Measurements from ENCODE around the gene MAGI3.

DNA sequence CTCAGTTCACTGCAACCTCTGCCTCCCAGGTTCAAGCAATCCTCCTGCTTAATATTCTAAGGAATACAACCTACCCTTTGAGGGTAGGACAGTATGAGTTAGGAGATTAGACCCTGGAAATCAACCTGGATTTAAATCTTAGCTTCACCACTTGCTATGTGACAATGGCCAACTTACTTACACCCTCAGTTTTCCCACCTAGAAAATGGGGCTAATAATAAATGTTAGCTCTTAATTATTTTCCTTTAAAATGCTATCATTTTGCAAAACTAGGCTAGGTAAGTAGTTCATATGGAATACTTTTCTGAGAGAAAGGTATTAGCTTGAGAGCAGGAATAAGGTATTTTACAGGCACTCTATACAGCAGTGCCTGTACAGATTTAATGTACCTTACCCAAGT, 258.2 kb downstream of the MAGI3 start:
- TF ChIP-seq SIN3A (IDR thresholded peaks at IDR 0.05; ENCODE audit: borderline replicate concordance, low read depth, low read length) (no peak), ZNF564 (CRISPR knock-in tag; IDR thresholded peaks at IDR 0.05) (no peak), ZNF451 (CRISPR knock-in tag; IDR thresholded peaks at IDR 0.05) (no peak), NFIC (IDR thresholded peaks at IDR 0.05; ENCODE audit: low read length) (no peak), IKZF4 (CRISPR knock-in tag; IDR thresholded peaks at IDR 0.05; ENCODE audit: borderline replicate concordance, low read depth, not compliant biosample characterization) (no peak), ADNP (CRISPR knock-in tag; IDR thresholded peaks at IDR 0.05) (no peak), RFX5 (IDR thresholded peaks at IDR 0.05; ENCODE audit: low read depth, low read length) (no peak), POLR2A (IDR thresholded peaks at IDR 0.05; ENCODE audit: insufficient read depth in 1 of 2, low read depth in 2 of 2, low read length in 2 of 2) (no peak), ZNF24 (IDR thresholded peaks at IDR 0.05) (no peak)
- TF ChIP-seq, protein P1, sequence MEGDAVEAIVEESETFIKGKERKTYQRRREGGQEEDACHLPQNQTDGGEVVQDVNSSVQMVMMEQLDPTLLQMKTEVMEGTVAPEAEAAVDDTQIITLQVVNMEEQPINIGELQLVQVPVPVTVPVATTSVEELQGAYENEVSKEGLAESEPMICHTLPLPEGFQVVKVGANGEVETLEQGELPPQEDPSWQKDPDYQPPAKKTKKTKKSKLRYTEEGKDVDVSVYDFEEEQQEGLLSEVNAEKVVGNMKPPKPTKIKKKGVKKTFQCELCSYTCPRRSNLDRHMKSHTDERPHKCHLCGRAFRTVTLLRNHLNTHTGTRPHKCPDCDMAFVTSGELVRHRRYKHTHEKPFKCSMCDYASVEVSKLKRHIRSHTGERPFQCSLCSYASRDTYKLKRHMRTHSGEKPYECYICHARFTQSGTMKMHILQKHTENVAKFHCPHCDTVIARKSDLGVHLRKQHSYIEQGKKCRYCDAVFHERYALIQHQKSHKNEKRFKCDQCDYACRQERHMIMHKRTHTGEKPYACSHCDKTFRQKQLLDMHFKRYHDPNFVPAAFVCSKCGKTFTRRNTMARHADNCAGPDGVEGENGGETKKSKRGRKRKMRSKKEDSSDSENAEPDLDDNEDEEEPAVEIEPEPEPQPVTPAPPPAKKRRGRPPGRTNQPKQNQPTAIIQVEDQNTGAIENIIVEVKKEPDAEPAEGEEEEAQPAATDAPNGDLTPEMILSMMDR (CRISPR knock-in tag; IDR thresholded peaks at IDR 0.05) = no peak
- TF ChIP-seq, protein P2, sequence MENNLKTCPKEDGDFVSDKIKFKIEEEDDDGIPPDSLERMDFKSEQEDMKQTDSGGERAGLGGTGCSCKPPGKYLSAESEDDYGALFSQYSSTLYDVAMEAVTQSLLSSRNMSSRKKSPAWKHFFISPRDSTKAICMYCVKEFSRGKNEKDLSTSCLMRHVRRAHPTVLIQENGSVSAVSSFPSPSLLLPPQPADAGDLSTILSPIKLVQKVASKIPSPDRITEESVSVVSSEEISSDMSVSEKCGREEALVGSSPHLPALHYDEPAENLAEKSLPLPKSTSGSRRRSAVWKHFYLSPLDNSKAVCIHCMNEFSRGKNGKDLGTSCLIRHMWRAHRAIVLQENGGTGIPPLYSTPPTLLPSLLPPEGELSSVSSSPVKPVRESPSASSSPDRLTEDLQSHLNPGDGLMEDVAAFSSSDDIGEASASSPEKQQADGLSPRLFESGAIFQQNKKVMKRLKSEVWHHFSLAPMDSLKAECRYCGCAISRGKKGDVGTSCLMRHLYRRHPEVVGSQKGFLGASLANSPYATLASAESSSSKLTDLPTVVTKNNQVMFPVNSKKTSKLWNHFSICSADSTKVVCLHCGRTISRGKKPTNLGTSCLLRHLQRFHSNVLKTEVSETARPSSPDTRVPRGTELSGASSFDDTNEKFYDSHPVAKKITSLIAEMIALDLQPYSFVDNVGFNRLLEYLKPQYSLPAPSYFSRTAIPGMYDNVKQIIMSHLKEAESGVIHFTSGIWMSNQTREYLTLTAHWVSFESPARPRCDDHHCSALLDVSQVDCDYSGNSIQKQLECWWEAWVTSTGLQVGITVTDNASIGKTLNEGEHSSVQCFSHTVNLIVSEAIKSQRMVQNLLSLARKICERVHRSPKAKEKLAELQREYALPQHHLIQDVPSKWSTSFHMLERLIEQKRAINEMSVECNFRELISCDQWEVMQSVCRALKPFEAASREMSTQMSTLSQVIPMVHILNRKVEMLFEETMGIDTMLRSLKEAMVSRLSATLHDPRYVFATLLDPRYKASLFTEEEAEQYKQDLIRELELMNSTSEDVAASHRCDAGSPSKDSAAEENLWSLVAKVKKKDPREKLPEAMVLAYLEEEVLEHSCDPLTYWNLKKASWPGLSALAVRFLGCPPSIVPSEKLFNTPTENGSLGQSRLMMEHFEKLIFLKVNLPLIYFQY (CRISPR knock-in tag; IDR thresholded peaks at IDR 0.05; ENCODE audit: borderline replicate concordance) = no peak
- TF ChIP-seq, protein P3, sequence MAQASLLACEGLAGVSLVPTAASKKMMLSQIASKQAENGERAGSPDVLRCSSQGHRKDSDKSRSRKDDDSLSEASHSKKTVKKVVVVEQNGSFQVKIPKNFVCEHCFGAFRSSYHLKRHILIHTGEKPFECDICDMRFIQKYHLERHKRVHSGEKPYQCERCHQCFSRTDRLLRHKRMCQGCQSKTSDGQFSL (CRISPR knock-in tag; IDR thresholded peaks at IDR 0.05) = no peak
- TF ChIP-seq, protein P4, sequence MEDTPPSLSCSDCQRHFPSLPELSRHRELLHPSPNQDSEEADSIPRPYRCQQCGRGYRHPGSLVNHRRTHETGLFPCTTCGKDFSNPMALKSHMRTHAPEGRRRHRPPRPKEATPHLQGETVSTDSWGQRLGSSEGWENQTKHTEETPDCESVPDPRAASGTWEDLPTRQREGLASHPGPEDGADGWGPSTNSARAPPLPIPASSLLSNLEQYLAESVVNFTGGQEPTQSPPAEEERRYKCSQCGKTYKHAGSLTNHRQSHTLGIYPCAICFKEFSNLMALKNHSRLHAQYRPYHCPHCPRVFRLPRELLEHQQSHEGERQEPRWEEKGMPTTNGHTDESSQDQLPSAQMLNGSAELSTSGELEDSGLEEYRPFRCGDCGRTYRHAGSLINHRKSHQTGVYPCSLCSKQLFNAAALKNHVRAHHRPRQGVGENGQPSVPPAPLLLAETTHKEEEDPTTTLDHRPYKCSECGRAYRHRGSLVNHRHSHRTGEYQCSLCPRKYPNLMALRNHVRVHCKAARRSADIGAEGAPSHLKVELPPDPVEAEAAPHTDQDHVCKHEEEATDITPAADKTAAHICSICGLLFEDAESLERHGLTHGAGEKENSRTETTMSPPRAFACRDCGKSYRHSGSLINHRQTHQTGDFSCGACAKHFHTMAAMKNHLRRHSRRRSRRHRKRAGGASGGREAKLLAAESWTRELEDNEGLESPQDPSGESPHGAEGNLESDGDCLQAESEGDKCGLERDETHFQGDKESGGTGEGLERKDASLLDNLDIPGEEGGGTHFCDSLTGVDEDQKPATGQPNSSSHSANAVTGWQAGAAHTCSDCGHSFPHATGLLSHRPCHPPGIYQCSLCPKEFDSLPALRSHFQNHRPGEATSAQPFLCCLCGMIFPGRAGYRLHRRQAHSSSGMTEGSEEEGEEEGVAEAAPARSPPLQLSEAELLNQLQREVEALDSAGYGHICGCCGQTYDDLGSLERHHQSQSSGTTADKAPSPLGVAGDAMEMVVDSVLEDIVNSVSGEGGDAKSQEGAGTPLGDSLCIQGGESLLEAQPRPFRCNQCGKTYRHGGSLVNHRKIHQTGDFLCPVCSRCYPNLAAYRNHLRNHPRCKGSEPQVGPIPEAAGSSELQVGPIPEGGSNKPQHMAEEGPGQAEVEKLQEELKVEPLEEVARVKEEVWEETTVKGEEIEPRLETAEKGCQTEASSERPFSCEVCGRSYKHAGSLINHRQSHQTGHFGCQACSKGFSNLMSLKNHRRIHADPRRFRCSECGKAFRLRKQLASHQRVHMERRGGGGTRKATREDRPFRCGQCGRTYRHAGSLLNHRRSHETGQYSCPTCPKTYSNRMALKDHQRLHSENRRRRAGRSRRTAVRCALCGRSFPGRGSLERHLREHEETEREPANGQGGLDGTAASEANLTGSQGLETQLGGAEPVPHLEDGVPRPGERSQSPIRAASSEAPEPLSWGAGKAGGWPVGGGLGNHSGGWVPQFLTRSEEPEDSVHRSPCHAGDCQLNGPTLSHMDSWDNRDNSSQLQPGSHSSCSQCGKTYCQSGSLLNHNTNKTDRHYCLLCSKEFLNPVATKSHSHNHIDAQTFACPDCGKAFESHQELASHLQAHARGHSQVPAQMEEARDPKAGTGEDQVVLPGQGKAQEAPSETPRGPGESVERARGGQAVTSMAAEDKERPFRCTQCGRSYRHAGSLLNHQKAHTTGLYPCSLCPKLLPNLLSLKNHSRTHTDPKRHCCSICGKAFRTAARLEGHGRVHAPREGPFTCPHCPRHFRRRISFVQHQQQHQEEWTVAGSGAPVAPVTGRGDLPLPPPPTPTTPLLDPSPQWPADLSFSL (CRISPR knock-in tag; IDR thresholded peaks at IDR 0.05) = no peak
- TF ChIP-seq, protein P5, sequence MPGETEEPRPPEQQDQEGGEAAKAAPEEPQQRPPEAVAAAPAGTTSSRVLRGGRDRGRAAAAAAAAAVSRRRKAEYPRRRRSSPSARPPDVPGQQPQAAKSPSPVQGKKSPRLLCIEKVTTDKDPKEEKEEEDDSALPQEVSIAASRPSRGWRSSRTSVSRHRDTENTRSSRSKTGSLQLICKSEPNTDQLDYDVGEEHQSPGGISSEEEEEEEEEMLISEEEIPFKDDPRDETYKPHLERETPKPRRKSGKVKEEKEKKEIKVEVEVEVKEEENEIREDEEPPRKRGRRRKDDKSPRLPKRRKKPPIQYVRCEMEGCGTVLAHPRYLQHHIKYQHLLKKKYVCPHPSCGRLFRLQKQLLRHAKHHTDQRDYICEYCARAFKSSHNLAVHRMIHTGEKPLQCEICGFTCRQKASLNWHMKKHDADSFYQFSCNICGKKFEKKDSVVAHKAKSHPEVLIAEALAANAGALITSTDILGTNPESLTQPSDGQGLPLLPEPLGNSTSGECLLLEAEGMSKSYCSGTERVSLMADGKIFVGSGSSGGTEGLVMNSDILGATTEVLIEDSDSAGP (CRISPR knock-in tag; IDR thresholded peaks at IDR 0.05; ENCODE audit: borderline replicate concordance) = no peak
